Retinal pigment epithelial cell (primary cell): ENCODE results near the gene ZNF280C.
"Not testable (repeated sequence)": the region's sequence is repeated elsewhere in the genome, so short reads cannot be mapped to it uniquely, and the experiment has no call there.

ENCODE experiments used
- DNase-seq: peaks from one replicate; pipeline ENCODE4 v3.0.0-alpha.2; 2010; ENCODE audit warnings: low read depth
- H3K4me3 ChIP-seq: 2 replicates; pipeline ENCODE4 v1.5.1; 2011; ENCODE audit warnings: mild to moderate bottlenecking, low read length, control low read depth, moderate library complexity
- TF ChIP-seq, protein P1 (sequence below): conservative IDR thresholded peaks from 2 replicates; pipeline ENCODE4 v1.5.1; 2011; ENCODE audit warnings: low read depth, low read length, control low read depth, inconsistent platforms

Gene ZNF280C

DNA sequence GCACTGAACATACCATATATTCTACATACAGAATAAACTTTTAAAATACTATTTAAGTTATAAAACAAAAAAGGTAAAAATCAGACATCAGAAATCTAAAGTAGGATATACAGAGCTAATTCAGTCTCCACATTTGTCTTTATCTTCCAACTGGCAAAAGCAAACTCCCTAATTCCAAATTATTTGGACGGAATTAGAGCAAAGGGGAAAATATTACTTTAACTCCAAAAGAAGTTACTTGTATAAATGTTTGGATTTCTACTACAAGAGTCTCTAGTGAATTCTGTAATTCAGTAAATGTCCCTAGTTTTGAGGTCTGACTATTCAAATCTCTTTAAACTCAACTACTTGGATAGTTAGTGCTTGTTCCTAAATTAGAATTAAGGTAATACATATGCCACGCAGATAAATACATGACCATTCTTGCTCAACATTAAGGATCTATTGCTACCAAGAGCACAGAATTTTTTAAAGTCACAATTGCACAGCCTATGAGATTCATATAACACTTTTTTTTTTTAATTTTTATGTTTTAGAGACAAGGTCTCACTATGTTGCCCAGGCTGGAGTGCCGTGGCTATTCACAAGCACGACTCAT is 7.3 kb downstream of the ZNF280C start:
- TF ChIP-seq, protein P1, sequence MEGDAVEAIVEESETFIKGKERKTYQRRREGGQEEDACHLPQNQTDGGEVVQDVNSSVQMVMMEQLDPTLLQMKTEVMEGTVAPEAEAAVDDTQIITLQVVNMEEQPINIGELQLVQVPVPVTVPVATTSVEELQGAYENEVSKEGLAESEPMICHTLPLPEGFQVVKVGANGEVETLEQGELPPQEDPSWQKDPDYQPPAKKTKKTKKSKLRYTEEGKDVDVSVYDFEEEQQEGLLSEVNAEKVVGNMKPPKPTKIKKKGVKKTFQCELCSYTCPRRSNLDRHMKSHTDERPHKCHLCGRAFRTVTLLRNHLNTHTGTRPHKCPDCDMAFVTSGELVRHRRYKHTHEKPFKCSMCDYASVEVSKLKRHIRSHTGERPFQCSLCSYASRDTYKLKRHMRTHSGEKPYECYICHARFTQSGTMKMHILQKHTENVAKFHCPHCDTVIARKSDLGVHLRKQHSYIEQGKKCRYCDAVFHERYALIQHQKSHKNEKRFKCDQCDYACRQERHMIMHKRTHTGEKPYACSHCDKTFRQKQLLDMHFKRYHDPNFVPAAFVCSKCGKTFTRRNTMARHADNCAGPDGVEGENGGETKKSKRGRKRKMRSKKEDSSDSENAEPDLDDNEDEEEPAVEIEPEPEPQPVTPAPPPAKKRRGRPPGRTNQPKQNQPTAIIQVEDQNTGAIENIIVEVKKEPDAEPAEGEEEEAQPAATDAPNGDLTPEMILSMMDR: no peak

DNA sequence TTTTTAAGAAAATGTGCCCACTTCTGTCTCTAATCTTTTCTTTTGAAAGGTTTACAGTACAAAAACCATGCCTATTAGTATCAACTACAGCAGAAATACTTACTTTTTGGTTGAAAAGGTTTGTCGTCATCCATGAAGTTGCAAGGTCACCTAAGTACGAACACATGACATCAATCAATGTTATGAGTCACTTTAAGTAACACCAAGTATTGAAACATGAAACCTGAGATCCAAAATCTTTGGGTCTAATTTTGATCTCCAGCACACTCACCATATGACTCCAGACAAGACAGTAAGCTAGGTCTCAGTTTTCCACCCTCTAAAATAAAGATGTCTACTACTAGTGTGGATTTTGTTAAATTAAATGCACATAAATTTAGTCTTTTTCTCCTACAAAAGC is 8.4 kb downstream of the ZNF280C start:
- no peak overlapping the region for H3K4me3 ChIP-seq
- no peak for DNase-seq
- TF ChIP-seq, protein P1: no peak

More for the DNA sequence above, 7.3 kb downstream of the ZNF280C start:
- DNase-seq: no peak
- no peak overlapping the region for H3K4me3 ChIP-seq

DNA sequence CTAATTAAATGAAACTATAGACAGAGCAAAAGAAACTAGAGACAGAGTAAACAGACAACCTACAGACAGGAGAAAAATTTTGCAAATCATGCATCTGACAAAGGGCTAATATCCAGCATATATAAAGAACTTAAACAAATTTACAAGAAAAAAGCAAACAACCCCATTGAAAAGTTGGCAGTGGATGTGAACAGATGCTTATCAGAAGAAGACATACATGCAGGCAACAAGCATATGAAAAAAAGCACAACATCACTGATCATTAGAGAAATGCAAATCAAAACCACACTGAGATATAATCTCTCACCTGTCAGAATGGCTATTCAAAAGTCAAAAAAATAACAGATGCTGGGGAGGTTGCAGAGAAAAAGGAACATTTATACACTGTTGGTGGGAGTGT is 14.8 kb downstream of the ZNF280C start:
- DNase-seq: no peak
- TF ChIP-seq, protein P1: no peak
- H3K4me3 ChIP-seq: no peak overlapping the region

DNA sequence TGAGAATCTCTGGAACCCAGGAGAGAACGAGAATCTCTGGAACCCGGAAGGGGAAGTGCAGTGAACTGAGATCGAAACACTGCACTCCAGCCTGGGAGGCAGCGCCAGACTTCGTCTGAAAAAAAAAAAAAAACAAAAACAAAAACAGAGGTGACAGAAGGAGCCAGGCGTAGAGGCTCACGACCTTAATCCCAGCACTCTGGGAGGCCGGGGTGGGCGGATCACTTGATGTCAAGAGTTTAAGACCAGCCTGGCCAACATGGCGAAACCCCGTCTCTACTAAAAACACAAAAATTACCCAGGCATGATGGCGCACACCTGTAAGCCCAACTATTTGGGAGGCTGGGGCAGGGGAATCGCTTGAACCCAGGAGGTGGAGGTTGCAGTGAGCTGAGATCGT is 17.0 kb downstream of the ZNF280C start:
- no peak overlapping the region for H3K4me3 ChIP-seq
- DNase-seq: no peak
- TF ChIP-seq, protein P1: no peak

DNA sequence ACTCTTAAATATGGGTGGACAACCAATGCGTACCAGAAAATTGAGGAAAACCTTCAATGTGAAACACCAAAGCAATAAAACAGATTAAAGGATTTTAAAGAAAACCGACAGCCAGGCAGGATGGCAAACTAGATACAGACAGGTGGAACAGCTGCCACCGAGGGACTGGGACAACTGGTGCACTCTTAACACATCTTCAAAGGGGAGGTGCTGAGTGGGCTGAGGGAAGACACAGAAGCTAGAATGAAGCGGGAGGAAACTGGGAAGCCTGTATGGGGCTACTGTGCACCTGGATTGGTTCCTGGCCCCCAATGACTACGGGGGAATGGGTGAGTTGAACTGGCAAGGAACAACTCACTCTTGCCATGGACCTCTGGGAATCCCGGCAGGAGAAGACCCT is 20.7 kb downstream of the ZNF280C start:
- DNase-seq: no peak
- TF ChIP-seq, protein P1: no peak
- H3K4me3 ChIP-seq: no peak overlapping the region

DNA sequence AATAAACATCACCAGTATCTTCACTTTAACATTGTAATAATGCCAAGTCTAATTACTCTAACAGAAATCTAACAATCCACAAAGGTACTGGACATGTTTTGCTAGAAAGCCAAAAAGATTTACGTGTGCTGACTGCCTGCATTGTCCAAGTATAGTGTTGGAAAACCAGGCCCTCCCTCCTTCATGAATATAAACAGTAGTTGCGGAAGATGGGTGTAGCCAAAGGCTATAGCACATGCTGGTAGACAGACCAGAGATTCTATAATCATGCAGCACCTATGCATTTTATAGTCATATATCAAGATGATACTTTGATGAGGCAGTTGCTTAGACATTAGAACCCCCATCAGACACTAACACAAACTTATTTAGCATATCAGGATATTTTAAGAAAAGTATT is 22.6 kb downstream of the ZNF280C start:
- DNase-seq: no peak
- H3K4me3 ChIP-seq: no peak overlapping the region
- TF ChIP-seq, protein P1: no peak

DNA sequence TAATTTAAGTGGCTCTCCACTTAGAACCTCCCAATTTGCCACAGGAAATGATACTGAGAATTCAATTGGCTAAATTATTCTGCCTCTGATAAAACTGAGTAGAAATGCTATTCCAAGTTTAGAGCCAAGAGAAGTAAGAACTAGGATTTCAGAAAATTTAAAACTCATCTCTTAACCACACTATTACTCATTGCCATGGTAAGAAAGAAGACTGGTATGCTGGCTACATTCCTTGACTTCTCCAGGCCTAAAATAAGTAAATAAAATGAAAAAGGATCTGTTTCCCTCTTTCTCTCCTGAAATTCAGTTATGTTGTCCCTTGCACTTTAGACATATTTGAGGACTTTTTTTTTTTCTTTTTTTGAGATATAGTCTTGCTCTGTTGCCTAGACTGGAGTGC is 23.3 kb downstream of the ZNF280C start:
- no peak overlapping the region for H3K4me3 ChIP-seq
- TF ChIP-seq, protein P1: no peak
- no peak for DNase-seq

DNA sequence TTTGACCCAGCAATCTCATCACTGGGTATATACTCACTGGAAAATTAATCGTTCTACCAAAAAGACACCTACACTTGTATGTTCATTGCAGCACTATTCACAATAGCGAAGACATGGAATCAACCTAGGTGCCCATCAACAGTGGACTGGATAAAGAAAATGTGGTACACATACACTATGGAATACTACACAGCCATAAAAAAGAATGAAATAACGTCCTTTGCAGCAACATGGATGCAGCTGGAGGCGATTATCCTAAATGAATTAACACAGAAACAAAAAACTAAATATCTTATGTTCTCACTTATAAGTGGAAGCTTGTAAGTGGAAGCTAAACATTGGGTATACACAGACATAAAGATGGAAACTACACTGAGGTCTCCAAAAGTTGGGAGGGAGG is 37.5 kb downstream of the ZNF280C start:
- H3K4me3 ChIP-seq: not testable (repeated sequence)

More for the DNA sequence above, 37.5 kb downstream of the ZNF280C start:
- not testable (repeated sequence) for DNase-seq
